NCI-H1436 (cell line): ENCODE measurements around the gene RGS5.

ENCODE experiments used
- DNase-seq: peaks from one replicate; lab custom pipeline; 2025; lab: John Stamatoyannopoulos, UW

The RGS5 gene

DNA sequence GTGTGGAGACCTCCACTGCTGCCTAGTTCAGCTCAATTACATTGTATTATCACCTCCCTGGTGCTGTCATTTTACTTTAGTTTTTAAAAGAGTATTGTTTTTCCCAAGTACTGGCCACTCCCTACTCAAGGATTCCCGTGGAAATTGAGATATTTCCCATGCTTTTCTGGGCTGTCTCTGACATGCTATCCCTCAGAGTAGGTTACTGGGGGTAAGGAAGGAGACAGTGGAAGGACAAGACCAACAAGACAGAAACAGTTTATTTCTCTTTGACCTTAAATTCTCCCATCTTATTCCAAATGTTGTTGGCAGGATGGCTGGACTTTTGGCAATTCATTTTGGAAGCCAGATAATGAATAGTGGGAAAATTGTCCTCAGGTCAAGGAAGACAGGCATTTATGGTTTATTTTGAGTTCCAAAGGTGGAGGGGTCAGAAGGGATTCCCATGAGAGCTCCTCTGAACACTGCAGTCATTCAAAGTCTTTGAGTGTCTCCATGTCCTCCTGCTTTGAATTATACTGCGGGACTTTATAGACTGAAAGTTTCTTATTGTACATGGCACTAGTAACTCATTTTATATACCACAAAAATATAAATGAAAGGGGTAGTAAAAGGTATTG is 20.3 kb downstream of the RGS5 start:
- DNase-seq, result no peak

DNA sequence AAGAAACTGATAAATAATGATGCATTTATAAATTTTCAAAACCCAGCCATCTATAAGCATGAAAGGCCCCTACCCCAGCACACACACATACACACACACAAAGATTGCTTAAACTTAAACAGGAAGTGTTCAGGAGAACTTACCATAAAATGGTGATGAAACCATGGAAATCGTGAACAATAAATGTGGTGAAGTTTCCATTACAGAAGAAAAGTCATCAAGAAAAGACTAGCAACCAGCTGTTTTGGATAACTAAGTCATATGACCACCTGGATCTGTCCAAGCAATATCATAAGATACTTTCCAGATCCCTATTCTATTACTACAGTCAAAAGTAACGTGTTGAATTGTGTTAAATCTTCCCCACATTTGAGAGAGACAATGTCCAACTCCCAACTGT is 24.1 kb downstream of the RGS5 start:
- no peak for DNase-seq

DNA sequence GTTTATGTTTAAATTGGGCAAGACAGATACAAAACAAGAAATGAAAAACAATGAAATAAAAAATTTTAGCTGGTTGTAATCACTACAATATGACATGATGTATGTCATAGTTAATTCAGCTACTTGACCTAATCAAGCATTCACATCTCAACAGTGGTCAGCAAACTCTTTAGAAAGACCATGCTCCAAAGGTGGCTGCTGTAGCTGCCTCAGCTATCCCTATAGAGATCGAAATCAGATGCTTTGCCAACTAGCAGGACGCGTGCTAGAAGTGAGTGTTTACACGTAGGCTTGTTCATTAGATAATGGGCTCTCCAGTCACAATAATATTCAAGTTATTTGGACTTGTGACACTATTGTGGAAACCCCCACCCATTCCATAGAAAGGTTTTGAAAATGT is 25.9 kb downstream of the RGS5 start:
- no peak for DNase-seq

DNA sequence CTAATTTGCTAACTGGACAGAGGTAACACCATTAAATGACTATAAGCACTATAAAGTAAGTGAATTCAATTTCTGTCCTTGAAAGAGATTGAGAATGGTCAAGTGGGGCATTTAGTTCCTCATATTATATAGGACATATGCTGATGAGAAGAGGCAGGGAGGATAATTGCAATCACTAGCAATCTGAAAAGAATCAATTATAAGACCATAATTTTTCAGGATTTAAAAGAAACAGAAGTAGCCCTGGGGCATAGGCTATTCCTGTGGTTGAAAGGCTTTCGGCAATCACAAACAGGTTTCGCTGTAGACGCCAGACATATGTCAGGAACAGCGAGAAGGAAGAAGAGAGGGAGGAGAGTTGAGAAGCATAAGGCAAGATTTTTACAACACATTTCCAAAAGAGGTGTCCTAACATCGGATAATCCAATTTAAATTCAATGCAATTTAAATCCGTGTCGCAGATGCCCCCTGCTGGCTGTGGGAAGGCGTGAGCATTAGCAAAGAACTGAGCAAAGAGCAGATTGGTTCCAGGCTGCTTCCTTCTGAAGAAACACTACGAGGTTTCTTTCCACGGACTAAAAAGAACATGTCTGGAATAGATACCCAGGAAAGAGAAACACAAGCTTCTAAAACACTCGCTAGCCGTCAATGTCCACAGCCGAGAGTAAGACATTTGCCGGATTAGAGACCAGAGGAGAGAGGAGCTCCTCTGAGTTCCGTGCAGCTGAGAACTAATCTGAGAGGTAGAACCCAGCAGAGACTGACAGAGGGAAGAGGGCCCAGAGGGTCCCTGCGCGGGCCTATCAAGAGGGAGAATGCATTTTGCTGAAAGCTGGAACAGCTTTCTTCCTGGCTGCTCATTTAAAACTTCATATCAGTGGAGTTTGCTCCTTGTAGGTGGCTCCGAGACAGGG is 27.9 kb downstream of the RGS5 start:
- peak; percentile 68 for DNase-seq

DNA sequence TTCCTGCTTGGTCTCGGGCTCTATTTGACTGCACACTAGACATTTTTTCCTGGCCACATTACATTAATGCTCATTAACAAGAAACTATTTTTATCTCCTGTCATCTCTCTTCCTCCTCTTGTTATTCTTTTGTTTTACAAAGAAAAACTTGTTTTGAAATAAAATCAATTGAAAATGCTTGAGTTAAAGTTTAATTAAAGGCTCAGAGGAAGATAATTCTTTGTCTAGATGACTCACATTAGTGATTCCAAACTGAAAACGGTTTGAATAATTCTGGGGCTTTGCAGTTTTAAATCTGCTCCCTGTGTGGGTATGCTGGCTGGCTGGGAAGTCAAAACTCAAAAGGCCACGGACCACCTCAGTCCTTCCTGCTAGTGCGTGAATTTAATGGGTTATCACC is 29.6 kb downstream of the RGS5 start:
- DNase-seq, result no peak

DNA sequence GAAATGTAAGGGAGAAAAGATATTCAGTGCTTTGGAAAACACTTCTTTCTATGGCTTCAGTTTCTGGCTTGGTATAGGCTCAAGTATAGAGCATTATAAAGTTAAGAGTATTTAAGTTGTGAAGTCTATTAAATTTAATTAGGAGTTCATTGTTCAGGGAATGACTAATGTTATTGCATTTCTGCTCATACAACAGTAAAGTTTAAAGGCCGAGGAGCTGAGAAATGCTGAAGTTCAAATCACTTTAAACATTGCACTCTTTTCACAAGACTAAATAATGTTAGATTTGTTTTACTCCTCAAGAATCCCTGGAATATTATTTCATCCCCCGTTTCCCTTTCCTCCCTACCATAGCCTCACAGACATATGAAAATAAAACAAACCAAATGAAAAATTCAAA is 30.1 kb downstream of the RGS5 start:
- DNase-seq, result no peak

DNA sequence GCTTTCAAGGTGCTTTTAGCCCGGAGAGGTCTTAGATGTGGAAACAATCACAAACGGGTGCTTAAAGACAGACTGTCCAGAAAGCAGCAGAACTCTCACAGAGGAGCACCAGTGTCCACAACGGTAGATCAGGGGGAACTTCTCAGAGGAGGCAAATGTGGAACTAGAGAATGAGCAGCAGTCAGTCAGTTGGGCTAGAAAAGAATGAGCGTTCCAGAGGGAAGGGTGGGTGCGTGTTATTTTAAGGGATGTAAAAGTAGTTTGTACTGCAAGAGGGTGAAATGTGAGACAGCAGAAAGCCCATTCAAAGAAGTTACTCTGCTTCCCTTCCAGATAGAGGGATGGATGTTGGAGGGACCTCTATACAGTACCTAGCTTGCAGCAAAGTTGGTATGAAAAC is 30.9 kb downstream of the RGS5 start:
- no peak for DNase-seq

DNA sequence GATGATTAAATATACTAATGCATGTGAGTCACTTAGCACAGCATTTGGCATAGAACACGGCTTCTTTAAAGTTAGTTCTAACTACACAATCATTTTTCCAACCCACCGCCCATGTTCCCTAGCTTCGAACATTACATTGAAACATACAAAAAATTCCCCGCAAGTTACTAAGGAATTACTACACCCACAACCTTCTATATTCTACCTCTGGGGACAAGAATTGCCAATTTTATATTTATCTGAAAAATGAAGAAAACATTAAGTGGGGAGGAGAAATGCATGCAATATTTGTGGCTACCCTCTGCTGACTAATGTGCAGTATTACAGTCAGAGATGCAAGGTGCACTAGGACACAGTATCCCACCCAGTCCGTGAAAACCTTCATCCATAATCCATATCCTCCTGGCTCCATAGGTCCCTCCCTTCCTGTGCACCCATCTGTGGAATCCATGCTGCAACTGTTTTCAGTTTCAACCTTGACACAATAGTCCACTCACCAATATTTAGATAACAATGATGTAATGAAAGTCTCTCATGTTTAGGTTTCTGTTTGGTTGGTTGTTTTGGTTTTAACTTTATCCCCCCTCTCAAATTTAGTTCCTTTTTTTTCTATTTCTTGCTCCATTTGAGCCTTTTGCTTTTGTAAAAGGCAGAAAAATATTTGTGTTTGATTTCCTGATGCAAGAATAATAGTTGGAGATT is 31.6 kb downstream of the RGS5 start:
- DNase-seq, result no peak

DNA sequence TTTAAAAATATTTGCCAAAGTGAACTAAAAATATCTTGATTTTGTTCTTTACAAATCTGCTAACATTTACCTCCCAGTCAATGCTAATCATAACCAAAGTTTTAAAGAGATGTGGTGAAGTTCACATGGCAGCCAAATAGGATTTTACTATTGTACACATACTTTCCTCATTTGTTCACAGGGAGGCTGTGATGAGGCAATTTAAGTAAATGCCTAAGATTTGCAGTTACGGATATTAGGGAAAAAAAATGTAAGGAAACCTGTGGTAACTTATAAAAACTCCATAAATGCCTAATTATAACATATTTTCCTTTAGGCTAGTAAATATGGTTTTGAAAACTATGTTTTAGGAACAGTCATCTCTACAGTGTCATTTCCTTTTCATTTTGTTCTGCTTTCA is 32.4 kb downstream of the RGS5 start:
- no peak for DNase-seq

DNA sequence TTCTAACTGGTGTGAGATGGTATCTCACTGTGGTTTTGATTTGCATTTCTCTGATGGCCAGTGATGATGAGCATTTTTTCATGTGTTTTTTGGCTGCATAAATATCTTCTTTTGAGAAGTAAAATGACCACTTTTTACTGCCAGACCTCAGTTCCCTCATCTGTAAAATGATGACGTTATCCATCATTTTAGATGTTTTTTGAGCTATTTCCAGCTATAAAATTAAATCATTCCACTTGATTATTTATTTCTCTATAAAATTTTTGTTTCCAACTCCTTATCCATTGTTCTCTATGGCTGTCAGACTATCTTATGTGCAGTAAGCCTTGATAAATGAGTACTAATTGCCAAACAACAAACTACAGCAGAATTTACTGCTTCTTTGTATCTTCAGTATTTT is 33.2 kb downstream of the RGS5 start:
- no peak for DNase-seq

DNA sequence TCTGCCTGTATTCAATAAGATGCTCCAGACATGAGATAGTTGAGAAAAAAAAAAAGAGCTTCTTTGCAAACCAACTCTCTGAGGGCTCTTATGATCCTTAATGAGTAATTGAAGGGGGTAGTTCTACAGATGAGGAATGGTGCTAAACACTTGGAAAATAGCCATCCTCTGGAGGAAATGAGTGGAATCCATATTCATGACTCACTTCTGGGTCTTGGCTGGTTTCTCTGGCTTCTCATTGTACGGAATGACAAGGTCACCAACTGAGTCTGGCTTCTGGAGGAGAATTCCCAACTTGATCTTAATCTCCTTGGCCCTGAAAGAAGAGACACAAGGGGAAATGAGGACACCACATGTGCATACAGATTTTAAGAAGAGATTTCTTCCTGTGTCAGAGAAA is 34.7 kb downstream of the RGS5 start:
- no peak for DNase-seq

DNA sequence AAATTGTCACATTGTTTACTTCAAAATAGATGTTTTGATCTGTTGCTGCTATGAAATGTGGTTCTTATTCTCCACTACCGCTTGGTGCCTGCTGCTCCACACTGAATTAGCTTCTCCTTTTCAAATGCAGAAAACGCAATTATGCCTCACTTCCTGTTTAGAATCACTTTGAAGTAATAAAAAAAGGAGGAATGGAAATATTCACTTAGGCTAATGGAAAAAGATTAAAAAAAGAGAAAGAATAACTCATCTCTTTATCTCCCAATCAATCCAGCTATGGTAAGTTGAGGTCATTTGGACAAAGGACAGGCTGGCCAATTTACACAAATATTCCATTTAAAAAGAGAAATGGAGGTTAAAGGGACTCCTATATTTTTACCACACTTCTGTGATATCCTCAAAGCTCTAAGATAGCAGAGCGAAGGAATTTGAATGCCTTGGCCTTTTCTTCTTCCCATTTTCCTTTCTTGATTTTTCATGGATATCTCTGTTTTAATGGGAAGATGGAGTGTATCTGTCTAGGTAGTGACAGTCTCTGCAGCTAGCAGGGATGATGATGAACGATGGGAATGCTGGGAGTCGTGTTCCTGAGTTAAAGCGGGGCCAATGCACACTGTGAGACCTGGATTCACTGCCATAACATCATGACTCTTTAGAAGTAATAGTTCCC is 35.7 kb downstream of the RGS5 start:
- DNase-seq, result no peak

DNA sequence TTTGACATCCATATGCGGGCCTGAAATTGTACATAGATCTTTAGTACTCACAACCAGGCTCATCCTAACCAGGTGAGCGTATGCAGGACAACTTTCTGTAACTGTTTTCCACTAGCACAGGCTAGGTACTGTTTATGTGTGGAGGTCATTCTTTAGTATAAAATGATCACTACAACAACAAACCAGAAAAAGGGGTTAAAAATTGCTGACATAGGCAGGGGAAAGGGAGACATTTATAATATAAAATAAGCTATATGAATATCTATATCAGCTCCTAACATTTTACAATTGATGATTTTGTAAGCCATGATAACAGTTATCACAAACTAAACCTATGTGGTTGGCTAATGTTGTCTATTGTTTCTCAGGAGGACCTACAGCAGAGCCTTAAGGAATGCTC is 37.6 kb downstream of the RGS5 start:
- DNase-seq, result no peak

DNA sequence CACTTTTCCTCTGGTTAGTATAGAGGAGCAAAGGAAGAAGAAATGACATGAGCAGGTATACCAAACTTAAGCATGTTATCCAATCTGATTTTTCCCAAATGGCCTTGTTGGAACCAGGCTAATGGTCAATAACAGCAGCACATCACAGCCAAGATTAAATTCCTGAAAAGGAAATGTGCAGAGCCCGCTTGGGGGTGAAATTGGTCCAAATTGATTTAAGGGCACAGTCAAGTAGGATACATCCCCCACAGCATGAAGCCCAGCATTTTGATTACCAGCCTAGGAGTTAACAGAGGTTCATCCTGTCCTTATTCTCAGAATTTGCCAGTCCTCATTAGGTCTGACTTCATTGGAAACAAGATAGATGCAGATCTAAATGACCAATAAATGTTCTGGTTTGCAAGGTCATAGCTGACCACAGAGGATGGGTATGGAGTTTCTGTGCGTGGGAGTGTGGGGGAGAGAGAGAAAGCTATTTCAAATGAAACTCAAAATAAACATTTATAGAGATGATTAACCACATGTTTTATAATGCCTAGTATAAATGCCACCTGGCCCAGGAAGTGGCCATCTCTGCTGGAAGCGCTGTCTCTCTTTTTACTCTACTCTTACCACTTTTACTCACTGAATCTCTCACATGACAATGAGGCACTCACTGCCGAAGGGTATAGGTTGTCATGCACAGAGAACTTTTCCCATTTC is 38.7 kb downstream of the RGS5 start:
- DNase-seq, result no peak

DNA sequence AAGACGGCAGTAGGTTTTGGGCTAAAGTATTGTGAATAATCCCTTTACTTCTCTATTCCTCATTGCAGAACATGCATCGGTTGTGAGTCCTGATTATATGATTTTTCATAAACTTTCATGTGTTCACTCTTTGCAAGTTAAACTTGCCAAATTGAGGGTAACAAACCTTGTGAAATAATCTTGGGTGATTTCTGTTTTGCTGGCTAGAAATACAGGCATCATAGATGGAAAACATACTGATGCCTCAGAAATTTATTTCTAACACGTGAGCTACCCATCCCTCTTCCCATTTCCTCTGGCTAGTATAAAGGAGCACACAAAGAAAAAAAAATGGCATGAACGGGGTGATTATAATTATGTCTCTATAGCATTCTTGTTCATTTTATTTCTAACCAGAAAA is 39.6 kb downstream of the RGS5 start:
- DNase-seq, result no peak

DNA sequence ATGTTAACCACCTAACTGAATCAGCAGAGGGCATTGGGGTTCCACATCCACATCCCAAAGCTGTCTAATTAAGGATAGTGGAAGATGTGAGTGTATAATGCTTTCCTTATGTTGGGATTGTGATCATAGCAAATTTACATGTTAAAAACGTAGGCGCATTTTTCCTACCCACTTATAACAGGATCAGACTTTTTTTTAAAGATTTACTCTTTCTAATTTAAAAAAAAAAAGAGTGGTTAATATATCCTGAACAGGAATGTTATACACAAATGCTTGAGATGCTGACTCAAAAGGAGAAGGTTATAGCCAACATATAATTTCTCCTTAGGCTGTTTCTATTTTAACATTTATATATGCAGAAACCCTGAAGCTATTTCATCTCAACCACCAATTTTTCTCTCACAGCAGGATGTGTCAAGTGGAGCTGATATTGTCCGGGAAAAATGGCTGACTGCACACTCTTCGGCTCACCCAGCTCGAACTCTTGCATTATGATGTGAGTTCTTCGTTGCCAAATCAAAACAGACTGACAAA is 40.3 kb downstream of the RGS5 start:
- DNase-seq, result no peak

DNA sequence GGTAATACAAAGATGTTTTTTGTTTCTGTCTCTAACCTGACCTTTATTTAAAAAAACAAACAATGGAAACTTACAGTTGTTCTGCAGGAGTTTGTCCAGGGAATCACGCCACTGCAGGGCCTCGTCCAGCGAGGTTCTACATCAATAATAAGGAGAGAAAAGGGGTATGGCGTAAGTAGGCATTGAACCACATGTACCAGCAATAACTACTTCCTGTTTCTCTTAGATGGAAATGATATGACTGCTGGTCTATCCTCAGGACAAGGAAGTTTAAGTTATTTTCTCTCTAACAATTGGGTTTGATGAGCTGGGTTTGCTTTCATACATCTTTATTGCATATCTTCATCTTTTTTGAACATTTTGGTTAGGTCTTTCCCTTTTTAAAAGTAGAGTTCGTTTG is 40.9 kb downstream of the RGS5 start:
- DNase-seq, result no peak

DNA sequence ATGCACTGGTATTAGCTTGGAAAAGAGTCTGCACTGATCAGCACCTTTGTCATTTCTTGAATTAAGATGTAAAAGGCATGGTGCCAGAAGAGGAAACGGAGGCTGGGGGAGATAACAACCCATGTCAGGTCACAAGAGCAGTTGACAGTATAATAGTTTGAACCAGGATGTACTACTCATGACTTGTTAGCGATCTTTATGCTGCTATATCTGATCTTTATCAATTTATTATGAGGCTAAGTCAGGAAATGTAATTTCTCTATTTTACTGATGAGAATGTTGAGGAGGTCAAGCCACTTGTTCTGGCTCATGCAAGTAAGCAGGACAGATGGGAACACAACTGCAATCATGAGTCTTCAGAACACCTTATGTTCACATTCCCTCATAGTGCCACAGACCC is 41.4 kb downstream of the RGS5 start:
- DNase-seq, result no peak

DNA sequence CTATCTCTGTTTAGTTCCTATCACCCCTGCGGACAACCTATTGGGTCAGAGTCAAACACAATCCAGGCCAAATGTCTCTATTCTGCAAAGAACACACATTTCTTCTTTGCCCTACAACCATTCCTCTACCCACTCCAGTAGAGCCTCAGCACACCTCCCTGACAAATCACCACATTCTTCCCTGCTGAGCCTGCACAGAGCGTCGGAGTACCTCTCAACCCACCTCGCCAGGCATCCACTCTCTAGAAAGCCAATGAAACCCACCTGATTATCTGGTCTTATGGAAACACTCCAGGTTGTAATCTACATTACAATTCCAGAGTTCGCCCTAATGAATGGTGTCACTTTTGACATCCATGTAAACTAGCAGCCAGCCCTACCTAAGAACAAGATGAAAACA is 47.1 kb downstream of the RGS5 start:
- no peak for DNase-seq

DNA sequence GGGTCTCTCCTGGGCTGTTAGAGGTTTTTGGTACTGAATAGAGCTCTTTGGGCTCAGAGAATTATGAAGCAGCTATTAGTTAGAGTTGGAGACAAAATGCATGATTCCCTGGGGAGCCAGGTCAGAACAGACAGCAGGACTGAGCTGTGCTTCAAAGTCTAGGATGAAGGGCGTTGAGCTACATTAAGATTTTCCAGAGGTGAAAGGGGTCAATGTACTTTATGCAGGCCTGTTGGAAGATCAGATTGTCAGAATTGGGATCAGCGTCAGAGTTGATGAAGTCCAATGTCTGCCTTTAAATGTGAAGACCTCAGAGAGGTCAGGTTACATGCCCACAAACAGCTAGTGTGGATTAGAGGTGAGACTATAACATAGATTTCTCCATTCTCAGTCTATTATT is 53.8 kb downstream of the RGS5 start:
- no peak for DNase-seq

DNA sequence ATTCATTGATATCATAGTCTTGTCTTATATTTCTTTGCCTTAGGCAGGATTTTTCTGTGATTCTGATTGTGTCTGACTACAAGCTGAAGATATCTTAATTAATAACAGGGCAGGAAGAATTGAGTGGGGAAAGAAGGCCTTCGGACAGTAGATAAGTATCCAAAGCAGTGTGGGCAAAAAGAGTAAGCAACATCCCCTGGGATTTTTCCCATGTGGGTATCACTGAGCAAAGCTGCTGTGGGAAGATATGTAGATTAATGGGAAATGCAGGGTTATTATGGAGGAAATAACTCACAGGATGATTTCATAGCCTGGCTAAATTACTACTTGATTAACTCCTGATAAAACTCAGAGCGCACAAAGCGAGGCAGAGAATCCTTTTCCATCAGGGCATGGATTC is 55.7 kb downstream of the RGS5 start:
- DNase-seq, result no peak

DNA sequence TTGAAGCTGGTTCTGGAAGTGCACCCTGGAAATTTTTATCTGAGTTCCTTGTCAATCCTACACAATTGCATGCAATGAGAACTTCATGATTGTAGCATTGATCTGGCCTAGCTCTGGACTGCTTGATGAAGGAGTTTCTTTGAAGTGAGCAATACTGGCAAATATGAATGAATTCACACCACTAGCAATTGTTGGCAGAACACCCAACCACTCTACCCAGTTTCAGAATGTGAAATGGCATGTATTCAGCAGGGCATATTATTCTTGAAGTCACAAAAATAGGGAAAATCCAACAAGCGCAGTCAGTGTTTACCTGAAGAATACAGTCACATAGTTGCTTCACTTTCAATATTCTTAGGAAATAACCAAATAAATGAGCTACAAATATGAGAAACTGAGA is 57.3 kb downstream of the RGS5 start:
- no peak for DNase-seq
